PC-9 (cell line): ENCODE measurements around the gene ILF2.

Source experiments
- CTCF ChIP-seq: fragments of 200-600 bp; sonication (generic); conservative IDR thresholded peaks from 2 replicates; pipeline ENCODE4 v1.6.1; 2017; ENCODE audit warnings: mixed run types, antibody characterized with exemption, mild to moderate bottlenecking, moderate library complexity
- EZH2 ChIP-seq: fragments of 200-600 bp; sonication (generic); IDR thresholded peaks from 2 replicates; pipeline ENCODE4 v1.8.0; 2017; ENCODE audit warnings: antibody characterized with exemption, low read depth

- TF ChIP-seq CTCF (no peak), EZH2 (no peak)
Measured at GRCh38 chr1:153616144-153616916, 54.5 kb downstream of the ILF2 start, which contains the start of gene S100A14.
